Measurements from ENCODE around the gene DRAM1. TPM values are rescaled to one million over a fixed set of nuclear protein-coding genes. Genes with fewer than 3 reads are reported as not detected.

Gene DRAM1
- total RNA-seq, 1 donor from 2014 or later, result 12.5 TPM

DNA sequence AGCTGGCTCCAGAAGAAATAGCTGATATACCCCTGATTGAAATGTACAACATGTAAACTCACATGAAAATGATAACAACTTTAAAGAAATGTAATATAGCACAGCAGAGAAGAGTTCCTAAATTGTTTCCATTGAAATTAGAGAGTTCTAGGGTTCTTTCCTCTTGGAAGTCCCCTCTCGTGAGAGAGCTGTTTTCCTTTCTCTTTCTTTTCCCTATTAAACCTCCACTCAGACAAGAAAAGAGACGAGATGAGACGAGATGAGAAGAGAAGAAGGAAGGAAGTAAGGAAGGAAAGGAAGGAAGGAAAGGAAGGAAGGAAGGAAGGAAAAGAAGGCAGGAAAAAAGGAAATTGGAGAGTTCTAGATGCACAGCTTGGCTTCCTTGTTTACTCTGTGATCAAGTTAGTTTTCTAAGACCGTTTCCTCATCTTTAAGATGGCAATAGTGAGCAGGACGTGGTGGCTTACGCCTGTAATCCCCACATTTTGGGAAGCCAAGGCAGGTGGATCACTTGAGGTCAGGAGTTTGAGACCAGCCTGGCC is 11.9 kb downstream of the DRAM1 start:
- DNase-seq (ENCODE audit: extremely low spot score, unreplicated experiment), result no peak
- Mint-ChIP-seq H3K4me1 (ENCODE audit: unreplicated experiment) (no peaks in the 10 kb centered on the region), H3K27me3 (no peaks in the 10 kb centered on the region), H3K27ac (no peak overlapping the region), H3K9me3 (no peaks in the 10 kb centered on the region), H3K36me3 (no peaks in the 10 kb centered on the region), H3K4me3 (no peak overlapping the region)
- TF ChIP-seq, protein P1, sequence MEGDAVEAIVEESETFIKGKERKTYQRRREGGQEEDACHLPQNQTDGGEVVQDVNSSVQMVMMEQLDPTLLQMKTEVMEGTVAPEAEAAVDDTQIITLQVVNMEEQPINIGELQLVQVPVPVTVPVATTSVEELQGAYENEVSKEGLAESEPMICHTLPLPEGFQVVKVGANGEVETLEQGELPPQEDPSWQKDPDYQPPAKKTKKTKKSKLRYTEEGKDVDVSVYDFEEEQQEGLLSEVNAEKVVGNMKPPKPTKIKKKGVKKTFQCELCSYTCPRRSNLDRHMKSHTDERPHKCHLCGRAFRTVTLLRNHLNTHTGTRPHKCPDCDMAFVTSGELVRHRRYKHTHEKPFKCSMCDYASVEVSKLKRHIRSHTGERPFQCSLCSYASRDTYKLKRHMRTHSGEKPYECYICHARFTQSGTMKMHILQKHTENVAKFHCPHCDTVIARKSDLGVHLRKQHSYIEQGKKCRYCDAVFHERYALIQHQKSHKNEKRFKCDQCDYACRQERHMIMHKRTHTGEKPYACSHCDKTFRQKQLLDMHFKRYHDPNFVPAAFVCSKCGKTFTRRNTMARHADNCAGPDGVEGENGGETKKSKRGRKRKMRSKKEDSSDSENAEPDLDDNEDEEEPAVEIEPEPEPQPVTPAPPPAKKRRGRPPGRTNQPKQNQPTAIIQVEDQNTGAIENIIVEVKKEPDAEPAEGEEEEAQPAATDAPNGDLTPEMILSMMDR (conservative IDR thresholded peaks at IDR 0.05), result no peak

DNA sequence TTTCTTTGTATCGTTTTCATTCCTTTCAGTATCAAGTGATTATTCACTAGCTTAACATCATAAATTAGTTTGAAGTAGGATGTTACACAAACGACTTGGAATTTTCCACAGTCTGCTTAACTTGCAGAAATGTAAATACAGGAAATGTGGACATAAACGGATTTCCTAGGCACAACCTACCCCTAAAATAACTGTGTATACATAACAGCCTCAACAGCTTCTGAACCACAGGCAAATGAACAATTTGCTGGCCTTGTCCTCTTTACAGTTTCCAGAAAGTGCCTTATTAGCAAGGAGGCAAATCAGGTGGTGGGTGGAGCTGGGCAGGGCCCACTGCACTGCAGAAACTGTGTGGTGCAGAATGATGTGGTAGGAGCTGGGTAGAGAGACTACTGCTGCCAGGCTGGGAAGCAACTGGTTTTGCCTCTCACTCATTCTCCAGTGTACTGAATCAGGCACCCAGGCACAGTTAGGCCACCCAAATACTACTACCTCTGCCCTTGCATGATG is 14.1 kb downstream of the DRAM1 start:
- Mint-ChIP-seq H3K27ac (no peak overlapping the region), H3K4me1 (ENCODE audit: unreplicated experiment) (peaks cover 5% of the 10 kb centered on the region), H3K9me3 (peaks cover 4% of the 10 kb centered on the region), H3K36me3 (peaks cover 4% of the 10 kb centered on the region), H3K4me3 (no peak overlapping the region), H3K27me3 (no peaks in the 10 kb centered on the region)
- DNase-seq (ENCODE audit: extremely low spot score, unreplicated experiment), result no peak
- TF ChIP-seq, protein P1 (conservative IDR thresholded peaks at IDR 0.05), result no peak

GRCh38 chr12:101892794-101893193 is 15.4 kb downstream of the DRAM1 start:
- no peak for DNase-seq (ENCODE audit: extremely low spot score, unreplicated experiment)
- no peaks in the 10 kb centered on the region for H3K27me3 Mint-ChIP-seq
- peaks cover 4% of the 10 kb centered on the region for H3K36me3 Mint-ChIP-seq
- H3K4me3 Mint-ChIP-seq, result no peak overlapping the region
- peaks cover 5% of the 10 kb centered on the region for H3K4me1 Mint-ChIP-seq (ENCODE audit: unreplicated experiment)
- no peak overlapping the region for H3K27ac Mint-ChIP-seq
- TF ChIP-seq, protein P1 (conservative IDR thresholded peaks at IDR 0.05), result no peak
- H3K9me3 Mint-ChIP-seq, result peaks cover 4% of the 10 kb centered on the region

GRCh38 chr12:101901777-101902176 is 24.4 kb downstream of the DRAM1 start:
- H3K4me3 Mint-ChIP-seq, result no peak overlapping the region
- TF ChIP-seq, protein P1 (conservative IDR thresholded peaks at IDR 0.05), result no peak
- no peak overlapping the region for H3K27ac Mint-ChIP-seq
- no peaks in the 10 kb centered on the region for H3K27me3 Mint-ChIP-seq
- no peaks in the 10 kb centered on the region for H3K9me3 Mint-ChIP-seq
- peaks cover 8% of the 10 kb centered on the region for H3K36me3 Mint-ChIP-seq
- DNase-seq (ENCODE audit: extremely low spot score, unreplicated experiment), result no peak
- no peaks in the 10 kb centered on the region for H3K4me1 Mint-ChIP-seq (ENCODE audit: unreplicated experiment)

DNA sequence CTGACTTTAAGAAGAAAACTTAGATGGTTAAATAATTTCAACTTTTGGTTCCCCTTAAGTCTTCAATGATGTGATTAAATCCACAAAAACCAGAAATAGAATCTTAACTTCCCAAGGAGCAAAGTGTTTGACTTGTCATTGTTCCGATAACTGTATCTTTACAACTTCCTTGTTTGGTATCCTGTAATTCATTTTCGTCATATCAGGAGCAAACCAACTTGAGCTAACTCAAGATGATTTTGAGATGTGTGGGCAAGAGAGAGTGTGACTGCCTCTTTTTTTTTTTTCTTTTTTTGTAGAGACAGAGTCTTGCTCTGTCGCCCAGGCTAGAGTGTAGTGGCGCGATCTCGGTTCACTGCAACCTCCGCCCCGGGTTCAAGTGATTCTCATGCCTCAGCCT is 25.3 kb downstream of the DRAM1 start:
- no peak for DNase-seq (ENCODE audit: extremely low spot score, unreplicated experiment)
- H3K4me3 Mint-ChIP-seq, result no peak overlapping the region
- H3K4me1 Mint-ChIP-seq (ENCODE audit: unreplicated experiment), result no peaks in the 10 kb centered on the region
- H3K27ac Mint-ChIP-seq, result no peak overlapping the region
- no peaks in the 10 kb centered on the region for H3K9me3 Mint-ChIP-seq
- peaks cover 8% of the 10 kb centered on the region for H3K36me3 Mint-ChIP-seq
- no peaks in the 10 kb centered on the region for H3K27me3 Mint-ChIP-seq
- TF ChIP-seq, protein P1 (conservative IDR thresholded peaks at IDR 0.05), result no peak
